ENCODE measurements around the gene GSTO2.

Gene GSTO2

GRCh38 chr10:104267721-104268404 lies 1.1 kb upstream of the GSTO2 start:
- no peak overlapping the region for H2AFZ ChIP-seq (ENCODE audit: insufficient read depth, low read length, poor library complexity)
- no peak overlapping the region for H3K4ac ChIP-seq (ENCODE audit: low read depth, low read length)
- peak overlapping the region; percentile 98 for H3K9ac ChIP-seq (ENCODE audit: low read length)
- no peak overlapping the region for H3K14ac ChIP-seq (ENCODE audit: low read length)
- no peak overlapping the region for H3K23ac ChIP-seq (ENCODE audit: low read length)
- no peak overlapping the region for H3K4me3 ChIP-seq (ENCODE audit: low read depth, low read length)
- H4K91ac ChIP-seq (ENCODE audit: low read depth, low read length): no peak overlapping the region
- H3K79me2 ChIP-seq (ENCODE audit: control insufficient read depth, insufficient read depth, low read length, poor library complexity): no peaks in the 10 kb centered on the region
- H2AK5ac ChIP-seq (ENCODE audit: low read length): no peak overlapping the region
- H3K4me1 ChIP-seq (ENCODE audit: control insufficient read depth in 1 of 2, insufficient read depth in 2 of 2, low read length in 2 of 2): peaks cover 2 to 4% of the 10 kb centered on the region in 2 experiments
- no peaks in the 10 kb centered on the region for H3K27me3 ChIP-seq (ENCODE audit: insufficient read depth, low read length)
- H4K12ac ChIP-seq (ENCODE audit: low read depth, low read length): no peak overlapping the region
- H2BK120ac ChIP-seq (ENCODE audit: insufficient read depth, low read length, poor library complexity): no peak overlapping the region
- no peak overlapping the region for H3K27ac ChIP-seq (ENCODE audit: low read depth, low read length)
- H3K36me3 ChIP-seq (ENCODE audit: control insufficient read depth in 1 of 2, insufficient read depth in 2 of 2, low read length in 2 of 2): peaks cover 5 to 12% of the 10 kb centered on the region in 2 experiments
- no peak overlapping the region for H4K8ac ChIP-seq (ENCODE audit: low read depth, low read length)
- no peak overlapping the region for H3K18ac ChIP-seq (ENCODE audit: low read length)
- H2BK5ac ChIP-seq (ENCODE audit: low read depth, low read length, poor library complexity): no peak overlapping the region
- WGBS (ENCODE audit: extremely low coverage, insufficient coverage, insufficient read length): no CpG with 5 or more reads among the region's 14 CpGs
- no peak overlapping the region for H2BK12ac ChIP-seq (ENCODE audit: low read length)
- no peaks in the 10 kb centered on the region for H3K9me3 ChIP-seq (ENCODE audit: insufficient read depth, low read depth, low read length)
- peak overlapping the region; percentile 89 for H3K4me2 ChIP-seq (ENCODE audit: low read length)
- DNase-seq: no peak
- H3K79me1 ChIP-seq (ENCODE audit: low read length): peaks cover 6% of the 10 kb centered on the region

GRCh38 chr10:104268405-104268712 lies 625 bp upstream of the GSTO2 start:
- no peak overlapping the region for H2BK120ac ChIP-seq (ENCODE audit: insufficient read depth, low read length, poor library complexity)
- H2BK5ac ChIP-seq (ENCODE audit: low read depth, low read length, poor library complexity): no peak overlapping the region
- WGBS (ENCODE audit: extremely low coverage, insufficient coverage, insufficient read length): no CpG with 5 or more reads among the region's 10 CpGs

DNA sequence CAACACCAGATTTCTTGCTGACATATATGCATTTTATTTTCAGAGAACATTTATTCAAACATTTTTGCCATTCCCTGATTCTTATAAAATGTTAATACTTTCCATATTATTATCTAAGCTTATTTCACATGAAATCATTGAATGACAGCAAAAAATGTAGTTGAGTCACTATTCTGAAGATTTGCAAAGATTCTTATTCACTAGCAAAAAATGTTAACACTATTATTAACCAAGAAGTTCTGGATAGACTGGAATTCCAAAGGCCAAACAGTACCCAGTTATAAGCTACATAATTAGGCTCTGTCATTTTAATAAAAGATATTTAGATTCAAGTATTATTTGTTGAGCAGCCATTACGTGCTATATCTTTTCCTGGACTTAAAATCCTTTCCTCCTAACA lies 4.3 kb downstream of the GSTO2 start:
- no CpG with 5 or more reads among the region's 1 CpG for WGBS (ENCODE audit: extremely low coverage, insufficient coverage, insufficient read length)

More at GRCh38 chr10:104268405-104268712, 625 bp upstream of the GSTO2 start:
- Histone ChIP-seq H3K23ac (ENCODE audit: low read length) (no peak overlapping the region), H3K18ac (ENCODE audit: low read length) (no peak overlapping the region), H3K79me2 (ENCODE audit: control insufficient read depth, insufficient read depth, low read length, poor library complexity) (no peaks in the 10 kb centered on the region), H3K4ac (ENCODE audit: low read depth, low read length) (no peak overlapping the region), H3K27ac (ENCODE audit: low read depth, low read length) (peak overlapping the region; percentile 57), H3K9me3 (ENCODE audit: insufficient read depth, low read depth, low read length) (no peaks in the 10 kb centered on the region), H3K36me3 (ENCODE audit: control insufficient read depth in 1 of 2, insufficient read depth in 2 of 2, low read length in 2 of 2) (peaks cover 5 to 12% of the 10 kb centered on the region in 2 experiments), H3K14ac (ENCODE audit: low read length) (peak overlapping the region; percentile 40), H3K4me2 (ENCODE audit: low read length) (peak overlapping the region; percentile 89), H3K4me1 (ENCODE audit: control insufficient read depth in 1 of 2, insufficient read depth in 2 of 2, low read length in 2 of 2) (peaks cover 2 to 4% of the 10 kb centered on the region in 2 experiments), H3K27me3 (ENCODE audit: insufficient read depth, low read length) (no peaks in the 10 kb centered on the region), H2AK5ac (ENCODE audit: low read length) (no peak overlapping the region), H2AFZ (ENCODE audit: insufficient read depth, low read length, poor library complexity) (peak overlapping the region; percentile 30), H4K8ac (ENCODE audit: low read depth, low read length) (peak overlapping the region; percentile 83), H3K4me3 (ENCODE audit: low read depth, low read length) (peak overlapping the region; percentile 95), H2BK12ac (ENCODE audit: low read length) (no peak overlapping the region), H4K91ac (ENCODE audit: low read depth, low read length) (peak overlapping the region; percentile 70), H3K9ac (ENCODE audit: low read length) (peak overlapping the region; percentile 98), H3K79me1 (ENCODE audit: low read length) (peaks cover 6% of the 10 kb centered on the region), H4K12ac (ENCODE audit: low read depth, low read length) (peak overlapping the region; percentile 75)
- peak in 1 of 2 donors; percentile 37 for DNase-seq

GRCh38 chr10:104273899-104274575 lies 5.1 kb downstream of the GSTO2 start:
- DNase-seq: peak; percentile 26 to 66
- H2BK120ac ChIP-seq (ENCODE audit: insufficient read depth, low read length, poor library complexity): no peak overlapping the region
- no peak overlapping the region for H3K27ac ChIP-seq (ENCODE audit: low read depth, low read length)
- no peak overlapping the region for H3K23ac ChIP-seq (ENCODE audit: low read length)
- H3K79me1 ChIP-seq (ENCODE audit: low read length): peaks cover 4% of the 10 kb centered on the region
- no peaks in the 10 kb centered on the region for H3K36me3 ChIP-seq (ENCODE audit: control insufficient read depth in 1 of 2, insufficient read depth in 2 of 2, low read length in 2 of 2)
- no peak overlapping the region for H4K91ac ChIP-seq (ENCODE audit: low read depth, low read length)
- H3K4me2 ChIP-seq (ENCODE audit: low read length): no peak overlapping the region
- H2AK5ac ChIP-seq (ENCODE audit: low read length): no peak overlapping the region
- peaks cover 2 to 4% of the 10 kb centered on the region in 2 experiments for H3K4me1 ChIP-seq (ENCODE audit: control insufficient read depth in 1 of 2, insufficient read depth in 2 of 2, low read length in 2 of 2)
- no peaks in the 10 kb centered on the region for H3K79me2 ChIP-seq (ENCODE audit: control insufficient read depth, insufficient read depth, low read length, poor library complexity)
- H4K8ac ChIP-seq (ENCODE audit: low read depth, low read length): no peak overlapping the region
- WGBS (ENCODE audit: extremely low coverage, insufficient coverage, insufficient read length): no CpG with 5 or more reads among the region's 4 CpGs
- H3K14ac ChIP-seq (ENCODE audit: low read length): no peak overlapping the region
- no peak overlapping the region for H3K18ac ChIP-seq (ENCODE audit: low read length)
- H2BK5ac ChIP-seq (ENCODE audit: low read depth, low read length, poor library complexity): no peak overlapping the region
- H2BK12ac ChIP-seq (ENCODE audit: low read length): no peak overlapping the region
- no peak overlapping the region for H2AFZ ChIP-seq (ENCODE audit: insufficient read depth, low read length, poor library complexity)
- H3K9ac ChIP-seq (ENCODE audit: low read length): no peak overlapping the region
- no peak overlapping the region for H3K4me3 ChIP-seq (ENCODE audit: low read depth, low read length)
- H3K9me3 ChIP-seq (ENCODE audit: insufficient read depth, low read depth, low read length): no peaks in the 10 kb centered on the region
- no peak overlapping the region for H3K4ac ChIP-seq (ENCODE audit: low read depth, low read length)
- H4K12ac ChIP-seq (ENCODE audit: low read depth, low read length): no peak overlapping the region
- no peaks in the 10 kb centered on the region for H3K27me3 ChIP-seq (ENCODE audit: insufficient read depth, low read length)

More for the DNA sequence above, 4.3 kb downstream of the GSTO2 start:
- H3K4me2 ChIP-seq (ENCODE audit: low read length): no peak overlapping the region
- no peaks in the 10 kb centered on the region for H3K36me3 ChIP-seq (ENCODE audit: control insufficient read depth in 1 of 2, insufficient read depth in 2 of 2, low read length in 2 of 2)
- no peaks in the 10 kb centered on the region for H3K27me3 ChIP-seq (ENCODE audit: insufficient read depth, low read length)
- no peak overlapping the region for H2BK5ac ChIP-seq (ENCODE audit: low read depth, low read length, poor library complexity)
- H3K4me3 ChIP-seq (ENCODE audit: low read depth, low read length): no peak overlapping the region
- no peak overlapping the region for H2AK5ac ChIP-seq (ENCODE audit: low read length)
- no peak overlapping the region for H4K8ac ChIP-seq (ENCODE audit: low read depth, low read length)
- peaks cover 2 to 4% of the 10 kb centered on the region in 2 experiments for H3K4me1 ChIP-seq (ENCODE audit: control insufficient read depth in 1 of 2, insufficient read depth in 2 of 2, low read length in 2 of 2)
- H3K14ac ChIP-seq (ENCODE audit: low read length): no peak overlapping the region
- peaks cover 6% of the 10 kb centered on the region for H3K79me1 ChIP-seq (ENCODE audit: low read length)
- no peak overlapping the region for H2BK120ac ChIP-seq (ENCODE audit: insufficient read depth, low read length, poor library complexity)
- no peak overlapping the region for H3K9ac ChIP-seq (ENCODE audit: low read length)
- no peak overlapping the region for H2AFZ ChIP-seq (ENCODE audit: insufficient read depth, low read length, poor library complexity)
- no peak overlapping the region for H3K23ac ChIP-seq (ENCODE audit: low read length)
- no peak overlapping the region for H3K27ac ChIP-seq (ENCODE audit: low read depth, low read length)
- H3K9me3 ChIP-seq (ENCODE audit: insufficient read depth, low read depth, low read length): no peaks in the 10 kb centered on the region
- H3K4ac ChIP-seq (ENCODE audit: low read depth, low read length): no peak overlapping the region
- no peak overlapping the region for H2BK12ac ChIP-seq (ENCODE audit: low read length)
- no peak overlapping the region for H3K18ac ChIP-seq (ENCODE audit: low read length)
- peak in 1 of 2 donors; percentile 78 for DNase-seq
- no peak overlapping the region for H4K12ac ChIP-seq (ENCODE audit: low read depth, low read length)
- no peaks in the 10 kb centered on the region for H3K79me2 ChIP-seq (ENCODE audit: control insufficient read depth, insufficient read depth, low read length, poor library complexity)
- no peak overlapping the region for H4K91ac ChIP-seq (ENCODE audit: low read depth, low read length)

Measured in trophoblast cell (in vitro differentiated cells and primary cell).